Subcutaneous abdominal adipose tissue (tissue), 5 donors: ENCODE results near the gene SUCLG2.

Source experiments
- H3K27ac ChIP-seq: one replicate; pipeline ENCODE4 v1.7.0; 2013; ENCODE audit warnings: low read depth, mild to moderate bottlenecking, inconsistent platforms, low read length, moderate library complexity
- H3K27me3 ChIP-seq, 5 donors: one replicate each; pipeline ENCODE4 v1.7.0; 2013; ENCODE audit warnings: low read length in 5 of 5, inconsistent platforms in 1 of 5; ENCODE audit not compliant: control insufficient read depth in 5 of 5, insufficient read depth in 4 of 5
- H3K36me3 ChIP-seq, 5 donors: one replicate each; pipeline ENCODE4 v1.7.0; 2013; ENCODE audit warnings: low read length in 5 of 5; ENCODE audit not compliant: control insufficient read depth in 5 of 5, insufficient read depth in 5 of 5
- H3K4me1 ChIP-seq, 5 donors: one replicate each; pipeline ENCODE4 v1.7.0; 2013; ENCODE audit warnings: low read length in 5 of 5, mild to moderate bottlenecking in 3 of 5, moderate library complexity in 1 of 5; ENCODE audit not compliant: control insufficient read depth in 5 of 5, insufficient read depth in 5 of 5
- H3K4me3 ChIP-seq, 5 donors: one replicate each; pipeline ENCODE4 v1.7.0; 2013; ENCODE audit warnings: low read length in 5 of 5, low read depth in 1 of 5
- H3K9ac ChIP-seq, 5 donors: one replicate each; pipeline ENCODE4 v1.7.0; 2013; ENCODE audit warnings: low read length in 5 of 5, mild to moderate bottlenecking in 4 of 5, moderate library complexity in 3 of 5
- H3K9me3 ChIP-seq, 5 donors: one replicate each; pipeline ENCODE4 v1.7.0; 2013; ENCODE audit warnings: low read length in 5 of 5; ENCODE audit not compliant: control insufficient read depth in 5 of 5
- donor health status: healthy.
- donor health status: healthy.
- donor health status: healthy.
- donor health status: healthy.
- donor health status: healthy.

Gene SUCLG2

DNA sequence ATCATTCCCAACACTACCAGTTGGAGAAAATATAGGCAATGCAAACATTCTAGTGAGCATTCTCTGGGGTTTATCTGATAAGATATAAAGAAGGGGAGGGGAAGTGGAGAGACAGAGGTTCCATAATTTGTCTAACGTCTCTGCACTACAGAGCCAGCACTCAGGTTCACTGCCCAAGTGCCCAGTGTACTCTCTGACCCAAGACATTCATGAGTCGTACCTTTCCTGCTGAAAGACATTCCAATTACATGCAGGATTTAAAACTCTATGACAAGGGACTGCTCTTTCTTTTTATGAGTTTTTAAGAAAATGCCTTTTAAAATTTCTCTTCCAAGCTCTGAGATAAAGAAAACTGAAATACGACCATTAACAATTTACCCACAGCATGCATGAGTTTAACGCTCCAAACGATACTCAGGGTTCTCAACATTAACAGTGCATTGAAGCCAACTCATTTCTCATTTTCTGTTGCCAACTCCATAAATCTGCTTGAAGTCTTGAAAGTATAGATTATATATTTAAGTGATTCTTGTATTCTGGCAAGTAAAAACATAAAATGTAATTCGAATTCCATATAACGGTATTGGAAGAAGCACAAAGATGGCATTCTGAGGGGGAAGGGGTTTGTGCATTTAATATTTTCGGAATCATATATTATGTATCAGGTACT is 193.4 kb downstream of the SUCLG2 start:
- H3K9me3 ChIP-seq, result no peaks in the 10 kb centered on the region
- H3K27me3 ChIP-seq, result no peaks in the 10 kb centered on the region
- no peak overlapping the region for H3K4me3 ChIP-seq
- H3K4me1 ChIP-seq, result peaks cover 0 to 5% (median 0%) of the 10 kb centered on the region in 5 donors
- H3K36me3 ChIP-seq, result peaks cover 0 to 4% (median 0%) of the 10 kb centered on the region in 5 donors
- no peak overlapping the region for H3K27ac ChIP-seq
- H3K9ac ChIP-seq, result no peak overlapping the region

DNA sequence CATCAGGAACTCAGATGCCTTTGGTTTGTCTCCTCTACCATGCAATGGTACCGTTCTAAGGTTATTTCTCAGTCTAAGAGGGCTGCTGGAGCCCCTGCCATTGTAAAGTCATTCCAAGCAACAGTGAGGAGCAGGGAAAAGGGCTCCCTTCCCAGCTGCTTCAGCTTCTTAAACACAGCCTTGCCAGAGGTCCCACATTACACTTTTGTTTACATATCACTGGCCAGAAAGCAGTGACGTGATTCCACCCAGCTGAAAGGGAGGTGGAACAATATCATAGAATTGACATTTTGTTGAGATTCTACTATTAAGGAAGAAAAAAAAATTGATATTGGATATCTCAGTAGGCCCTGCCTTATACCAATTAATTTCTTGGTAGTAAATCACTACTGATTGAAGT is 194.6 kb downstream of the SUCLG2 start:
- peaks cover 0 to 4% (median 0%) of the 10 kb centered on the region in 5 donors for H3K36me3 ChIP-seq
- H3K9ac ChIP-seq, result no peak overlapping the region
- no peaks in the 10 kb centered on the region for H3K27me3 ChIP-seq
- H3K27ac ChIP-seq, result no peak overlapping the region
- H3K4me1 ChIP-seq, result peaks cover 0 to 5% (median 0%) of the 10 kb centered on the region in 5 donors
- no peak overlapping the region for H3K4me3 ChIP-seq
- H3K9me3 ChIP-seq, result no peaks in the 10 kb centered on the region

DNA sequence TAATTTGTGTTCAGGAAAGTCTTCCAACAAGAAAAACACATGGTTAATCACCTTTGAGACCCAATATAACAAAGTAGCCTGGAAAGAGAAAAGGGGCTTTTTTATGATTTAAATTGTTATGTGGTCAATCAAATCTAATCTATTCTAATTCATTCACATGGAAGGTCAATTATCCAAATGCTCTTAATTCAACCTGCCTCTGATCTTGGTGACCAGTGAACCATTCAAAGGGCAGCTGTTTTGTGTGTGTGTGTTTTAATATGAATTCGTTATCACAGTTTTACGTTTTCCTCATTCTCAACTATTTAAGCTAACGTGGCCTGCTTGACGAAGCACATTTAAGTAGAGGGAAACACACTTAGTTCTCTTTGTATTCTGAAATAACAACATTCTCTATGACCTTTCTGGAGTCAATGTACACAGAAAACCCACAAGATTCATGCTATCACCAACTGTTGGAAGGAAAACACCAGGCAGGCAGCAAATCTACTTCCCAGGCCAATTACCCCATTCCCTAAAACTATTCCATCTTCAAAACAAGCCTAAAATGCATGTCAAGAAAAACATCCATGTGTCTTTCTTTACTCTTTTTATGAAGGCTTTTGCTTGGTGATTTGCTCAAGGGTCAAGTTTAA is 195.4 kb downstream of the SUCLG2 start:
- peaks cover 0 to 5% (median 0%) of the 10 kb centered on the region in 5 donors for H3K4me1 ChIP-seq
- no peak overlapping the region for H3K4me3 ChIP-seq
- H3K9me3 ChIP-seq, result no peaks in the 10 kb centered on the region
- H3K36me3 ChIP-seq, result peaks cover 0 to 4% (median 0%) of the 10 kb centered on the region in 5 donors
- no peak overlapping the region for H3K27ac ChIP-seq
- no peak overlapping the region for H3K9ac ChIP-seq
- no peaks in the 10 kb centered on the region for H3K27me3 ChIP-seq

DNA sequence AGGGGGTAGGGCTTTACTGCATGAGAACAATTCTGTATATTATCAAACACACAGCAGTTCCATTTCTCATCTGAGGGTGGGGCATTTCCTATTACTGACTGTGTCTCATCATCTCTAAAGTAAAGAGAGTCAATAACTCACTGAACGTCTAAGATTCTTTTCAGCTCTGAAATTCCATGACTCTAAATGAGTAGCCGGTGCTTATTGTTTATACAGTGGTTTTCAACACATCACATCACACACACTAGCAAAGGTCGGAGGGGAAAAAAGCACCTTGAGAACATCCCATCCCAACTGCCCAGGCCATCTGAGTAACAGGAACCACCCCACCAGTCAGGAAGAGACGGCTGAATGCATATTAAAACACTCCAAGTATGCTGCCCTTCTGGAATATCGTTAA is 196.0 kb downstream of the SUCLG2 start:
- H3K27ac ChIP-seq, result no peak overlapping the region
- H3K9ac ChIP-seq, result no peak overlapping the region
- peaks cover 0 to 4% (median 0%) of the 10 kb centered on the region in 5 donors for H3K36me3 ChIP-seq
- no peak overlapping the region for H3K4me3 ChIP-seq
- no peaks in the 10 kb centered on the region for H3K27me3 ChIP-seq
- peaks cover 0 to 5% (median 0%) of the 10 kb centered on the region in 5 donors for H3K4me1 ChIP-seq
- H3K9me3 ChIP-seq, result no peaks in the 10 kb centered on the region

DNA sequence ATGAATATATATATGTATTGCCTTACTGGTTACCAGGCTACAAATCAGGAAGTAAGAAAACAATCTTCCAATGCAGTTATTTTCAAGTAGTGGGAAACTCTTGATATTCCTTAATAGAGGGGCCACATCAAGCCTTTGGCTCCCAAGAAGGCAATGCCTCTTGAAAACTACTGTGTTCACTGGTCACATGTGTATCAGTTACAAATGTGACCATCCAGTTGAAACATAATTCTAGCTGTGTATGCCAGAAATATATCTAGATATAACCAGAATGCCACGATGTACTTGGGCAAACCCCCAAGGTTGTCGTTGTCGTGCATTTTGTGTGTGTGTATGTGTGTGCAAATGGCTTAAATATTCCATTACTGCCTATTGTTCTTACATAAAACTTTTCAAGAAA is 200.8 kb downstream of the SUCLG2 start:
- no peak overlapping the region for H3K27ac ChIP-seq
- H3K4me1 ChIP-seq, result no peaks in the 10 kb centered on the region
- no peak overlapping the region for H3K4me3 ChIP-seq
- H3K9me3 ChIP-seq, result no peaks in the 10 kb centered on the region
- no peaks in the 10 kb centered on the region for H3K36me3 ChIP-seq
- no peak overlapping the region for H3K9ac ChIP-seq
- no peaks in the 10 kb centered on the region for H3K27me3 ChIP-seq

DNA sequence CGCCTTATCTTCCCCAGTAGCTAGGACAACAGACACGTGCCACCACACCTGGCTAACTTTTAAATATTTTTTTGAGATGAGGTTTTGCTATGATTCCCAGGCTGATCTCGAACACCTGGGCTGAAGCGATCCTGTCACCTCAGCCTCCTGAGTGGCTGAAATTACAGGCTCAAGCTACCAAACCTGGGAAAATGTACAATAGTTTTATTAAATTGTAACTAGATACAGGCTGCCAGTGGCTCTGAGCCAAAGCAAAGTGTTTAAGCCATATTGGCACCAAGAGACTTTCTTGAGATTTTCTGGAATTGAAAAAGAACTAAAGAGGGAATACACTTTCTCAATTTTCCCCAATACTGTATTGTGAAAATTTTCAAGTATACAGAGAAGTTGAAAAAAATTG is 204.3 kb downstream of the SUCLG2 start:
- Histone ChIP-seq H3K9me3 (no peaks in the 10 kb centered on the region), H3K27me3 (no peaks in the 10 kb centered on the region), H3K4me1 (peaks cover 0 to 7% (median 0%) of the 10 kb centered on the region in 5 donors), H3K4me3 (no peak overlapping the region), H3K36me3 (no peaks in the 10 kb centered on the region), H3K27ac (no peak overlapping the region), H3K9ac (no peak overlapping the region)

DNA sequence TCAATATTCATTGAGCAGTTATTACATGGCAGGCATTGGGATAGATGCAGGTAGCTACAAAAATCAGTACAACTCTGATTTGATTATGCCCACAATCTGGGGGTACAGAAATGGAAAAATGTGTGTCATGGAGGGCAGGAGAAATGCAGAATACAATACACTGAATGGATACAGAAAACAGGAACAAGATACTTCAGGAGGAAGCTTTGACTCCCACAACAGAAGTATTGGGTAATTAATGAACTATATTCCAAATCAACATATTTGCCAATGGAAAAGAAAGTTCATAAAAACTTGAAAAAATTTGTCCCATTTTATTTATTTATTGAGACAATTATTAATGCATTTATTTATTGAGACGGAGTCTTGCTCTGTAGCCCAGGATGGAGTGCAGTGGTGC is 207.0 kb downstream of the SUCLG2 start:
- Histone ChIP-seq H3K4me1 (peaks cover 0 to 7% (median 0%) of the 10 kb centered on the region in 5 donors), H3K36me3 (no peaks in the 10 kb centered on the region), H3K27ac (no peak overlapping the region), H3K9ac (no peak overlapping the region), H3K27me3 (no peaks in the 10 kb centered on the region), H3K9me3 (no peaks in the 10 kb centered on the region), H3K4me3 (no peak overlapping the region)

DNA sequence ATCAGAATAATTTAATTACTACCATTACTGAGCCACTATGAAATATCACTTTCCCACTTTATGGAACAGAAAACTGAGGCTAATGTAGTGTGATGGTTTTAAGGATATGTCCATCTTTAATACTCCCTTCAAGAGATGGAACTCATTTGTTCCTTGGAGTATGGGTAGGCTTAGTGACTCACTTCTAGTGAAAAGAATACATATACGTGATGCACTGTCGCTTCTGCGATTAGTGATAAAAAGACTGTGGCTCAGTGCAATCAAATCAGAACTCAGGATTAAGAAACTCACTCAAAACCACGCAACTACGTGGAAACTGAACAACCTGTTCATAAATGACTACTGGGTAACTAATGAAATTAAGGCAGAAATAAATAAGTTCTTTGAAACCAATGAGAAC is 216.6 kb downstream of the SUCLG2 start:
- Histone ChIP-seq H3K27me3 (no peaks in the 10 kb centered on the region), H3K4me3 (no peak overlapping the region), H3K9ac (no peak overlapping the region), H3K4me1 (no peaks in the 10 kb centered on the region), H3K9me3 (no peaks in the 10 kb centered on the region), H3K36me3 (peaks cover 0 to 7% (median 3%) of the 10 kb centered on the region in 5 donors), H3K27ac (no peak overlapping the region)

DNA sequence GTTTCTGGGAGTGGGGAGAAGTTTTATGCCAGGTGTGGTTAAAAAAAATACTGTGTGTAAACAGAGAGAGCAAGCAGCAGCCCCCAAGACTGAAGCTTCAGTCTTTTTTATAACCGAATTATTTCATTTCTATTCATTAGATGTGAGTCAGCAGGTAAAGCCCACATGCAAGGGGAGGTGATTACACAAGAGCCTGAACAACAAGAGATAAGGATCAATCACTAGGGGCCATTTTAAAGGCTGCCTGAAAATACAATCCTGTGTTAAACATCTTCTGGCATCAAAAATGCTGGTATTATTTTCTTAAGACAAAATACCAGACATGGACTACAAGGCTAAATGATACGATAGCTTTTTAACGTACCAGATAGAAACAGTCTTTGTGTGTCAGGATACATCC is 217.3 kb downstream of the SUCLG2 start:
- peaks cover 0 to 7% (median 3%) of the 10 kb centered on the region in 5 donors for H3K36me3 ChIP-seq
- H3K27ac ChIP-seq, result no peak overlapping the region
- no peak overlapping the region for H3K4me3 ChIP-seq
- no peaks in the 10 kb centered on the region for H3K4me1 ChIP-seq
- H3K27me3 ChIP-seq, result no peaks in the 10 kb centered on the region
- H3K9ac ChIP-seq, result no peak overlapping the region
- no peaks in the 10 kb centered on the region for H3K9me3 ChIP-seq

DNA sequence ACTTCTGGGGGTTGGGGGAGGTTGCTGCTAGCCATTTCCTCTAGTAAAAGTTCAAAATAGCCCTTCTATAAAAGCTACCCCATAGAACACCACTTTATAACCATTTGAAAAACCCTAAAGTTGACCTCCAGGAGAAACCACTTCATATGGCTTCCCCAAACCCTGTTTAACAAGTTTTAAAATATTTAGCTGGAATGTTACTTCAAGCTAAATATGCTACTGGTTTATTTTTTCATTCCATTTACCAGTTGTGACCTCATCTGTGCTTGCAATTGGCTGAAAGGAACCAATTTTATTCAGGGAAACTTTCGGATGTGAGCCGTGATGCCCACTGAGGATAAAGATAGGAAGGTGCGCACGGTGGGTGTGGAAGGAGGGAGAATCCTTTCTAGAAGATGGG is 221.3 kb downstream of the SUCLG2 start:
- no peaks in the 10 kb centered on the region for H3K9me3 ChIP-seq
- H3K27me3 ChIP-seq, result no peaks in the 10 kb centered on the region
- H3K27ac ChIP-seq, result no peak overlapping the region
- no peak overlapping the region for H3K4me3 ChIP-seq
- no peaks in the 10 kb centered on the region for H3K4me1 ChIP-seq
- H3K36me3 ChIP-seq, result peaks cover 0 to 7% (median 3%) of the 10 kb centered on the region in 5 donors
- H3K9ac ChIP-seq, result no peak overlapping the region
